Metanephros (tissue), 2 donors: ENCODE measurements around the gene RRAGC. TPM values are rescaled to one million over a fixed set of nuclear protein-coding genes. Genes with fewer than 3 reads are reported as not detected.

ENCODE experiments used
- small RNA-seq: library from RNA; depleted of rRNA; stranded (forward); fragments of <200 nt; gene quantifications from one replicate; pipeline ENCODE3, GENCODE V24; 2014; ENCODE audit warnings: low replicate concordance
- total RNA-seq: library from RNA; depleted of rRNA; stranded (reverse); fragments of >200 nt; gene quantifications from one replicate; pipeline ENCODE4 v1.2.3, GENCODE V29; 2014

The RRAGC gene, protein sequence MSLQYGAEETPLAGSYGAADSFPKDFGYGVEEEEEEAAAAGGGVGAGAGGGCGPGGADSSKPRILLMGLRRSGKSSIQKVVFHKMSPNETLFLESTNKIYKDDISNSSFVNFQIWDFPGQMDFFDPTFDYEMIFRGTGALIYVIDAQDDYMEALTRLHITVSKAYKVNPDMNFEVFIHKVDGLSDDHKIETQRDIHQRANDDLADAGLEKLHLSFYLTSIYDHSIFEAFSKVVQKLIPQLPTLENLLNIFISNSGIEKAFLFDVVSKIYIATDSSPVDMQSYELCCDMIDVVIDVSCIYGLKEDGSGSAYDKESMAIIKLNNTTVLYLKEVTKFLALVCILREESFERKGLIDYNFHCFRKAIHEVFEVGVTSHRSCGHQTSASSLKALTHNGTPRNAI
- total RNA-seq: 23.1 TPM

DNA sequence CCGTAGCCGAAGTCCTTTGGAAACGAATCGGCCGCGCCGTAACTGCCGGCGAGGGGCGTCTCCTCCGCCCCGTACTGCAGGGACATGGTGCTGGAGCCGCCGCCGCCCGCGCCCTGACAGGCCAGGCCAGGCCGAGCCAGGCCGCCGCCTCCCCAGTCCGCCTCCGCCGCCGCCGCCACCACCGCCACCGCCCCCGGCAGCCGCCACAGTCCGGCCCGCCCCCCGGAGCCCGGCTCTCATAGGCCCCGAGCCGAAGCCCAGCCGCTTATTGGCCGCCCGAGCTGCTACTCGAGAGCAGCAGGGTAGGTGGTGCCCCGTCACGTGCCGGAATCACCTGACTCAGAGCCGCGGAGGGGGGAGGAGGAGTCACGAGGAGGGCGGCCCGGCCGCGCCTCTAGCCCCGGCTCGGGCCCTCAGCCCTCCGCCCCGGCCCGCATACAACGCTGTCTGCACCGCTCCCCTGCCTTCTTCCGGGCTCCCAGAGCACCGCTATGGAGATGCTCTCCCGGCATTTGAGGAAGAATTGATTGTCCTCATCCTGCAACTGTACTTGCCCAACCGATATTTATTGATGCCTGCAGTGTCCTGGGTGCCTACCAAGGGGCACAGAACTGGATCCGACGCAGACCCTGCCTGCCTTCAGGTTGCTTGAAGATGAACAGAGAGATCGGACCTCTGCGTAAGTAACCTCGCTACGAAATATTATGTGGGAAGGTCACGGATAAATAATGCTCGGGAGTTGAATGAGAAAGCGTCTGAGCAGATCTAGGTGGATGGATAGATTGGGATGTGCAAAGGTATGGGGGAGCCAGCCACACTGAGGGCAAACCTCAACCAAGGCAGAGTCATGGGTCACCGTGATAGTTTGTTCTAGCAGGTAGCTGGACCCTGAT, at the start of gene RRAGC:
Gene RRAGC, minus strand, starts transcription at position 212 of the 893 bp plus-strand sequence. Its CDS starts 126 bp downstream, at position 86.

DNA sequence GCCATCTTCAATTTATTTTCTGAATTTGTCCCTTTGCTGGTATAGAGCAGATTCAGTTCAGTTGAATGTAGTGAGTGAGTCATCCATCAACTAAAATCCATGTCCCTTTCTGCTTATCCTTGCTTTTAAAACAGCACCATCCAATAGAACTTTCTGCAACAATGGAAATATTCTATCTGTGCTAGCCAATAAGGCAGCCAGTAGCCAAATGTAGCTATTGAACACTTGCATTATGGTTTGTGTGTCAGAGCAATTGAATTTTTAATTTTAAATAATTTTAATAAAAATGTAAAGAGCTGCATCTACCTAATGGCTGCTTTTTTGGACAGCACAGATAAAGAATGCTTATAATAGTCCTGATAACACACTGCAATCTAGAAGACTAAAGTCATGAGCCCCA, 21.9 kb upstream of the RRAGC start, which contains the start of gene GJA9:
Gene GJA9, minus strand, starts transcription at position 101 of the 400 bp plus-strand sequence. CDS start 5,489 bp downstream, outside the sequence.

DNA sequence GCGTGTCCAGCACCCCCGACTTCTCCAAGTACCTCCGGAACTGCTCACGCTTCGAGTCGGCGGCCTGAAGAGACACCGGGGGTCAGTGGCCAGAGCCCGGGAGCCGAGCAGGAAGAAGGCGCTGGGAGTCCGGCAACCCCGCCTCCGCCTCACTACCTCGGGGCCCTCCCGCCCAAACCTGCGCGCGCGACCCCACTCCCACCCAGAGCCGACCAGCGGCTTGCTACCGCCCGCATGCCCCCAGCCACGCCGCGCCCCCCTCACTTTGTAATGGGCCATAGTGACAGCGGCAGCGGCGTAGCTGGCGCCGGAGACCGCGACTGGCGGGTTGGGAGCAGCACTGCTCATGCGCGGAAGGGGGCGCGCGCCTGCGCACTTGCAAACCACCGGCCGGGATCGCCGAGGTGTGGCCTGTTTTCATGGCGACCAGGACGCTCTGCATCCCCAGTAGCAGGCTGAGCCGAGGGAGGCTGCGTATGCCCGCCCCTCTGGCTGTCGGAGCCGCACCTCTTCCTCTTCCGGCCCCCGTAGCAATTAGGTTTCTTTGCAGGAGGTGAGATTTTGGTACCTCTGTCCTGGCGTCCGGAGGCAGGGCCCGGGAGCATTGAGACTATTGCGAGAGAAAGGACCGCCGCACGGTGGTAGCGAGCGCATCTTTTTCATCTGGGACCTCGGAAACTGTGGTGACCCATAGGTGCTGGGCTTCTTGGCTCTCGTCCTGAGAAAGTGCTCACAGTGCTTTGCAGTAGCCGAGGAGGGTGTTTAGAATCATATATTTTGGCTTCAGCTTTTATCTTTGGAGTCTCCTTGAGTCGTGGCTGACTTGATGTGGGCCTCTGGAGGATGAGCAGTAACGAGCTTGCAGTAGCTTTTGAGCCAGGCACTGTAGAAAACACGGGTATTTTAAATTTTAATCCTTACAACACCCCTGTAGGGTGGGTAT, 13.7 kb upstream of the RRAGC start, which contains the start of gene MYCBP:
Gene MYCBP, minus strand, starts transcription at position 322 of the 943 bp plus-strand sequence. Its CDS starts 43 bp downstream, at position 279.

Small RNAs within 50 kb of the gene (small RNA-seq; reads per million reads assigned to genes)
- gene GJA9-MYCBP: not detected

Other genes starting within 250 kb of the RRAGC start
- gene MYCBP, start 13.6 kb upstream of the RRAGC start, total RNA-seq: 8.4 TPM
- not detected for gene GJA9, start 21.8 kb upstream of the RRAGC start, total RNA-seq
- 1.5 TPM for gene RHBDL2, start 82.1 kb upstream of the RRAGC start, total RNA-seq
- gene AKIRIN1, start 131.5 kb upstream of the RRAGC start, total RNA-seq: 60.7 TPM
- gene NDUFS5, start 166.6 kb upstream of the RRAGC start, total RNA-seq: 214 TPM